GM04503 (cell line): ENCODE results near the gene NDUFAF3.
A peak's percentile ranks its signal among the peaks of the same experiment; 100 is the strongest.

ENCODE experiments used
- DNase-seq: peaks from one replicate; pipeline ENCODE4 v3.0.0-alpha.2; 2012; ENCODE audit warnings: low read depth

Gene NDUFAF3, protein sequence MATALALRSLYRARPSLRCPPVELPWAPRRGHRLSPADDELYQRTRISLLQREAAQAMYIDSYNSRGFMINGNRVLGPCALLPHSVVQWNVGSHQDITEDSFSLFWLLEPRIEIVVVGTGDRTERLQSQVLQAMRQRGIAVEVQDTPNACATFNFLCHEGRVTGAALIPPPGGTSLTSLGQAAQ

GRCh38 chr3:49021813-49022687 is at the start of gene NDUFAF3:
TSS of gene NDUFAF3 (plus strand) at chr3:49022121. CDS start at chr3:49022145, 24 bp downstream.
- no peak for DNase-seq

GRCh38 chr3:48974076-48974864 is 47.7 kb upstream of the NDUFAF3 start:
- no peak for DNase-seq

- DNase-seq = no peak
These were observed 42.5 kb upstream of the NDUFAF3 start for GRCh38 chr3:48979451-48979850.

- DNase-seq = no peak
These were observed 41.6 kb upstream of the NDUFAF3 start for GRCh38 chr3:48980295-48980694.

DNA sequence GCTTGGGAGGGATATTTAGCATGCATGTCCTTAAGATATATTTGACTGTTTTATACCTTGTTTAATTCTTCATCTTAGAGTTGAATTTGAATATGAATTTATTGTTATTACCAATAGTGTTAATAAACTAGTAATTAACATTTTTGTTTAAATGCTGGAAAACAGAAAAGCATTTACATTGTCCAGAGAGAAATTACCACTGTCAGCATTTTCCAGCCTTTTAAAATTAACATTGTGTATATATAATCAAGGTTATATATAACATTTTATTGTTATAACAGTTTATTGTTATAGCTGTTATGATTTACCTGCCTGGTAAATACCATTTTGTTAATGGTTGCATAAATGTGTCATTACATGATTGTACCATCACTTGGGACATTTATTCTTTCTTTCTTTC is 39.9 kb upstream of the NDUFAF3 start:
- DNase-seq = no peak

DNA sequence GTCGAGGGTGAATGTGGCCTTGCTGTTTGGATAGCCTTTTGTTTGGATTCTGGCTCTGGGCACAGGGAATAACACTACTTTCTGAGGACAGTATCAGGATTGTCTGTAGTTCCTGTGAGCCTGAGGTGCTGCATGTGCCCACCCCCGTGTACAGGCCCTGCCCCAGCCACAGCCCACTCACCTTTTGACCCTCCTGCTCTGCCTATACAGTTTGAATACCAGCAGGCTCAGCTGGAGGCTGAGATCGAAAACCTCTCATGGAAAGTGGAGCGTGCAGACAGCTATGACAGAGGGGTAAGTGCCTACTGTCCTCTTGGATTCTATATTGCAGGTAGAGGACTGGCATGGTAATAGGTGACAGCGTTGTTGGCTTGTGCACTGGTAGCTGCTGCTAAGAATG is 39.2 kb upstream of the NDUFAF3 start:
- DNase-seq = no peak

DNA sequence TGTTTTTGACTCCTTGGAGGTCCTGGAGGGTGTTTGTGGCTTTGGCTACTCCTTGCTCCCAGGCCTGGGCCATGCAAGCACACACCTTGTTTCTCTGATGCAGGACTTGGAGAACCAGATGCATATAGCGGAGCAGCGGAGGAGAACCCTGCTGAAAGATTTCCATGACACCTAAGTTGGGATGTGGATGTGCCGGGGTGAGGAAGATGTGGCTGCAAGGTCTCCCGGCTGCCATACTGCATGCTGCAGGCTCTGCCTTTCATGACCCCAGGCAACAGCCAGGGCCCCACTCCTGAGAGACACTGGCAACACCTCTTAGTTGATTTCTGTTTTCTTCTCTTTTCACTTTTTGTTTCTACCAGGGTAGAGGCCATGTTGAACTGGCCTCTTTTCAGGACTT is 38.8 kb upstream of the NDUFAF3 start:
- no peak for DNase-seq

DNA sequence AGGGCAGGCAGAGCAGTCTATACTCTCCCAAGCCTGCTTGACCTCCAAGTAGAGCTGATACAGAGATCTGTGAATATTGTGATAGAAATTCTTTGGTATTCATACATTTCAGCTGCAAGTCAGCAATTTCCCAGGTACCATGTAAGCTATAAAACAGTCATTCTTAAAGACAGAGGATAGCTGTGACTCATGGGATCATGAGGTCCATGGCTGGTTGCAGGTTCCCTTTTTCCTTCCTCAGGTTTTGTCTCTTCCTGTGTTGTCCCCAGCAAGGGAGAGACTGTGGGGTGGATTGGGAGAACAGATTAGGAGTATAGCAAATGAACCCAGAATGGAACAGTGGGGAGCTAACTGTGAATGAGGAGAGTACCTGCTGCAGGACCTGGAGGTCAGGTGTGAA is 37.3 kb upstream of the NDUFAF3 start:
- no peak for DNase-seq

DNA sequence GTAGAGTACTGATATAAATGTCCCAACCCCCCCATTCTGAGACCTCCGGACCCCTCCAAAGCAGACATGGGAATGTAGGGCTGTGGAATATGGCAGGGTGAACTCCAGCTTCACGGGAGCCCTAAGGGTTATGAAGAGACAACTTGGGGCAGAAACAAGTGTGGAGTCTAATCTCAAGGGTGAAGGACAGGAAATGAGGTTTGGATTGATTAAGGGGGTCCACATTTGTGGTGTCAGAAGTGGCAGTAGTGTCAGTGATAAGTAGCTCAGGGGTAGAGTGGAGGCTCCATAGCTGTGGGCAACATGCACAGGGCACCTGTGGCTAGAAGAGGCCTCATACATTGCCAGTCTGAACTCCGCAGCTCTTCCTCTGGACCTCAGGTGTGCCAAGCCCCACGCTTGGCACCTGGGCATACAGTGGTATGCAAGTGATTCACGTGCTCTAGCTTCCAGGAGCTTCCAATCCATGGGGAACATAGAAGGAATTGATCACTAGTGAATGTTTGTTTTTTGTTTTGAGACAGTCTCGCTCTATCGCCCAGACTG is 36.0 kb upstream of the NDUFAF3 start:
- DNase-seq = no peak

DNA sequence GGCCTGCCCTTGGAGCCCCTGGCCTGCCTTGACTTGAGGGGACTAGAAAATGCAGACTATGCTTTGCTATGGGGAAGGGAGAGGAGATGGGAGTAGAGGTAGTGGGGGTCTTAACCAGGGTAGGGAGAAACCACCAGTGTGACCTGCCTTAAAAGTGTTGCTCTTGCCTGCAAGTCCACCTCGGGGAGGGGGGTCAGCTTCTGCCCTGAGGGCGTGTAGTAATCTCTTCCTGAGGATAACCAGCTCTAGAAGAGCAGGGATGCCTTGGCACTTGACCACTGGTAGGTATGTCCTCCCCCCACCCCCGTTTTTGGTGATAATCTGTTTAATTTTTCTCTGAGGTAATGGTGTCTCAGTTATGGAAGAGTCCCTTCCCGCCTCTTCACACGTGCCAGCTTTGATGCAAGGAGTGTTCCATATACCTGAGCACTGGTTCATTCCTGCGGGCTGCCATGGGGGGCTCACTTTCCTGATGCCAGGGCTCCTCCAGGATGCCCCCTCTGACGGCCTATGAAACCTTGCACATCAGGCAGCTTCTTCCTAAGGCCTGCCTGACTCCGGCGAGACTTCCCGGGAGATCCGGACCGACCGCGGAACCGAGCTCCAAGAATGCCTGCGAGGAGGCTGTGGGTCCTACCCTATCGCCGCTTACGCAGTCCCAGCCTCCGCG is 32.7 kb upstream of the NDUFAF3 start:
- DNase-seq = no peak

DNA sequence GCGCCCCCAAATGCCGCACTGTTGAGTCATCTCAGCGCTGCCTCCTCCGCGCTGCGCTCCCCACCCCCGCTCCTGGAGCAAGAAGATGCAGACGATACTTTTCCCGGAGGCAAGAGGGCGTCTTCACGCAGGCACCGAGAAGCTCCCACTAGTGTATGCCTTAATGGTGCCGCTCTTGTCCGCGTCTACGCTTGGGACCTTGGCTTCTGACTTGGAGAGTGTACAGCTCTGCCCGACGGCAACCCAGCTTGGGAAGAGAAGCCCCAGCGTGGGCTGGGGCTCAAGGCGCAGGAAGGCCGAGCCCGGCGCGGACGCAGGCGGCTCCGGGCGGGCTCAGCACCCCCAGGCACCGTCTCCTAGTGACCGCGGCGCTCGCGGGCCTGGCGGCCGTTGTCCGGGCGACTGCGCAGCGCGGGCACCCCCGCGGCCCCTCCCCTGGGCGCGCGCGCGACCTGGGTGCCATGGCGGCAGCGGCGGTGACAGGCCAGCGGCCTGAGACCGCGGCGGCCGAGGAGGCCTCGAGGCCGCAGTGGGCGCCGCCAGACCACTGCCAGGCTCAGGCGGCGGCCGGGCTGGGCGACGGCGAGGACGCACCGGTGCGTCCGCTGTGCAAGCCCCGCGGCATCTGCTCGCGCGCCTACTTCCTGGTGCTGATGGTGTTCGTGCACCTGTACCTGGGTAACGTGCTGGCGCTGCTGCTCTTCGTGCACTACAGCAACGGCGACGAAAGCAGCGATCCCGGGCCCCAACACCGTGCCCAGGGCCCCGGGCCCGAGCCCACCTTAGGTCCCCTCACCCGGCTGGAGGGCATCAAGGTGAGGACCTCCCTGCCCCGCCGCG is 31.9 kb upstream of the NDUFAF3 start, which contains the start of gene P4HTM:
P4HTM (plus strand) TSS at position 446 of the 840 bp plus-strand sequence; CDS start at position 462, 16 bp downstream.
- DNase-seq = peak; percentile 77

- no peak for DNase-seq
These were observed 31.1 kb upstream of the NDUFAF3 start for GRCh38 chr3:48990636-48991469.

GRCh38 chr3:48991851-48992545 is 29.9 kb upstream of the NDUFAF3 start:
- no peak for DNase-seq

DNA sequence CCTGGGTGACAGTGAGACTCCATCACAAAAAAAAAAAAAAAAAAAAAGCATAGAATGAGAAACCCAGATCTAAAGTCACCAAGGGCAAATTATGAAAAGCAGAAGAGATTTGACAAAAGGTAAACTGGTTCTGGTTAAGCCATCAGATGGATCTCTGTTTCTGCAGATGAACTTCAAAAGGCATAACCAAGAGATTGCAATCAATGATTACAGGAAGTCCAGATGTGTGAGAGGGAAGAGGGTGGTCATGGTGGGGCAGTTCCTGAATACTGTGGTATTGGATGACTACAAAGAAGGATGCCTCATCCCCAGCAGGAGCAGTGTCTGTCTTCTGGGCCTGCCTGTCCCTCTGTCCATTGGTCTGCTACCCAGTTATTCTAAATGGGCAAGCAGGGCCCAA is 28.1 kb upstream of the NDUFAF3 start:
- DNase-seq = no peak

GRCh38 chr3:48996640-48997039 is 25.3 kb upstream of the NDUFAF3 start:
- no peak for DNase-seq

- DNase-seq = no peak
These were observed 24.8 kb upstream of the NDUFAF3 start for GRCh38 chr3:48997102-48997635.

DNA sequence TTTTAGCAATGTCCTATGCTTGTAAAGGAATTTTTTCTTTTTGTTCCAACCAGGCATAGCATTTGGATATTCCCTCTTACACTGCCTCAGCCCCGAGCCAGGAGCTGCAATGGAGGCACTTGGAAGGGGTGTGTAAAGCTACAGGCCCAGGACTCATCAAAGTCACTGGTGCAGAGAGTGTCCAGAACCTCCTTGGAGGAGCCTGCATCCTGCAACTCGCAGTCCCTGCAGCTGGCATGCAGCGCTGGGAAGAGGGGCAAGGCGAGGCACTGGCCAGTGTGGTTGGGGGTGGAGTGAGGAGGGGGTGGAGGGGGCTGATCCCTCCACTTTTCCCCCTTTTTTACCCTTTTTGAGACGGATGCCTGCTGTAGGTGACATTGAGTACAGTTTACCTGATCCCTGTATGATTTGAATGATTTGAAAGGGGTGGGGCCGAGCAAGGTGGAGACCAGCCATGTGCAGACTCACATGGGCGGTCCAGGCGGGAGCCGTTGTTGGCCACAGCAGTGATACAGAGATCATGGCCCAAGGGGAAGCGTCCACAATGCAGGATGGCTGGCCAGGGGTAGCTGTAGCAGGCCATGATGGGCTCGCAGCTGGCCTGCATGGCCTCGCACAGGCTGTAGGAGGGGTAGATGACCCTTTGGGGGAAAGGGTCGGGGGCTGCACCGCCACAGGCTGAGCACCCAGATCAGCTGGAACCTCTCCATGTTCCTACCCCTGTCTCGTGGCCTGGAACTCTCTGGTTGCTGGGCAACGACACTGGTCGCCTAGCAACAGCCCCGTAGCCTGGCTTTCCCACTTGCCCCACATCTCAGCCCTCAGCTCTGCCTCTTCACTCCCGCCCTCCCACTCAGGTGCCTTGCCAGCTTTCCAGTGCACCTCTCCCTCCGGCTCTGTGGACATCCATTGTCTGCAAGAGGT is 23.9 kb upstream of the NDUFAF3 start:
- no peak for DNase-seq
